ENCODE data around the gene VAV3. TPM values are rescaled to one million over a fixed set of nuclear protein-coding genes. Genes with fewer than 3 reads are reported as not detected.

The VAV3 gene
- total RNA-seq, 1 experiment from 2014 or later, result 10.0 TPM

DNA sequence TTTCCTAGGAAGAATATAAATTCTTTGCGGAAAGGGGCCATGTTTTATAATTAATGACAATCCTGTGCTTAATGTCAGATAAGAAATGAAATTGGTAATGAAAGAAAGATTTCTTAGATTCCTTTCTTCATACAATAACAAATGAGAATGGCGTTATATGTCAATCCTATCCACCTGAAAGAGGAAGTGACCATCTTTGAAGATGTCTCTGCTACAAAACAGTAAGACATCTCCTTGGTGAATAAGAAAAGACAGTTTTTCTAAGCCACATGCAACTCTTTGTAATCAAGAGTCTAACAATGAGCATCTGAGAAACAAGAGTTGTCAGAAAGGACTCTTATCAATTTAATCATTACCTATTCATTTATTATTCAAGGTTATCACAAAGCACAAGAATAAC, 286.0 kb downstream of the VAV3 start:
- peaks cover 9% of the 10 kb centered on the region for H3K36me3 Mint-ChIP-seq
- ATAC-seq (no peak), DNase-seq (ENCODE audit: low spot score) (no peak)
- peaks cover 17% of the 10 kb centered on the region for H3K4me1 Mint-ChIP-seq
- ChIA-PET POLR2A (no interaction called here), CTCF (no interaction called here)
- no peak for TF ChIP-seq IRF2 (CRISPR knock-in tag; IDR thresholded peaks at IDR 0.05; ENCODE audit: borderline replicate concordance, low read depth)
- TF ChIP-seq NR2C2 (CRISPR knock-in tag; IDR thresholded peaks at IDR 0.05), result no peak
- TF ChIP-seq ZNF512 (CRISPR knock-in tag; IDR thresholded peaks at IDR 0.05; ENCODE audit: borderline replicate concordance), result no peak
- no peak for TF ChIP-seq NR3C1 (CRISPR knock-in tag; conservative IDR thresholded peaks at IDR 0.05; ENCODE audit: low read depth)
- TF ChIP-seq AR (CRISPR knock-in tag; IDR thresholded peaks at IDR 0.05), result no peak
- TF ChIP-seq SMAD4 (CRISPR knock-in tag; IDR thresholded peaks at IDR 0.05), result no peak
- no peak for TF ChIP-seq TEAD4 (CRISPR knock-in tag; IDR thresholded peaks at IDR 0.05)
- TF ChIP-seq GRHL2 (CRISPR knock-in tag; IDR thresholded peaks at IDR 0.05; ENCODE audit: insufficient replicate concordance, severe bottlenecking), result no peak
- TF ChIP-seq ZSCAN18 (CRISPR knock-in tag; IDR thresholded peaks at IDR 0.05), result no peak
- TF ChIP-seq ZNF671 (CRISPR knock-in tag; IDR thresholded peaks at IDR 0.05), result no peak
- no peak for TF ChIP-seq HMGXB4 (CRISPR knock-in tag; IDR thresholded peaks at IDR 0.05)
- H3K9me3 Mint-ChIP-seq, result peaks cover 20% of the 10 kb centered on the region
- no peaks in the 10 kb centered on the region for H3K27me3 Mint-ChIP-seq (ENCODE audit: low read depth)
- no peak overlapping the region for H3K4me3 Mint-ChIP-seq
- no peak overlapping the region for H3K27ac Mint-ChIP-seq

DNA sequence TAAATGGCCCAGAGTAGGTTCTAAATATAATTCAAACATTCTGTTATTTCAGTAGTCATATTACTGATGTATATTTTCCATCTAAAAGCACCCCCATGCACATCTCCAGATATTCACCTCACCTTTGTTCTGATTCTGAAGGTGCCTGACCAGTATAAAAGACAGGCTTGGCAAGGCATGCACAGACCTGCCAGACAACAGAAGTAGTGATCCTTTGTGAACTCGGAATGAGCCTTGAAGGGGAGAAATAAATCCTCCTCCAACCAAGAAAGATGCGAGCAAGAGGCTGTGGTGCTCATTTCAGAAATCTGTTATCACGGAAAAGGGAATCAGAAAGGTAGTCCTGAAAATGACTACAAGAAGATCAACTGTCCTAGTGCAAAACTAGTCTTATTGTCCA, 287.3 kb downstream of the VAV3 start:
- H3K36me3 Mint-ChIP-seq, result peaks cover 9% of the 10 kb centered on the region
- peaks cover 14% of the 10 kb centered on the region for H3K4me1 Mint-ChIP-seq
- no peak for DNase-seq (ENCODE audit: low spot score)
- H3K27me3 Mint-ChIP-seq (ENCODE audit: low read depth), result no peaks in the 10 kb centered on the region
- H3K4me3 Mint-ChIP-seq, result no peak overlapping the region
- ATAC-seq, result no peak
- POLR2A ChIA-PET, result no interaction called here
- no peak for TF ChIP-seq TCF7 (CRISPR knock-in tag; IDR thresholded peaks at IDR 0.05; ENCODE audit: low read depth)
- no peak for TF ChIP-seq CREM (CRISPR knock-in tag; IDR thresholded peaks at IDR 0.05)
- no peak for TF ChIP-seq EMX1 (CRISPR knock-in tag; IDR thresholded peaks at IDR 0.05)
- TF ChIP-seq HMGXB4 (CRISPR knock-in tag; IDR thresholded peaks at IDR 0.05), result no peak
- TF ChIP-seq KAT7 (CRISPR knock-in tag; IDR thresholded peaks at IDR 0.05; ENCODE audit: borderline replicate concordance), result no peak
- TF ChIP-seq ZNF416 (CRISPR knock-in tag; IDR thresholded peaks at IDR 0.05), result no peak
- TF ChIP-seq GABPB1 (CRISPR knock-in tag; IDR thresholded peaks at IDR 0.05), result no peak
- TF ChIP-seq RORB (CRISPR knock-in tag; IDR thresholded peaks at IDR 0.05), result no peak
- TF ChIP-seq NR1H2 (CRISPR knock-in tag; IDR thresholded peaks at IDR 0.05), result no peak
- no peak overlapping the region for H3K27ac Mint-ChIP-seq
- peaks cover 20% of the 10 kb centered on the region for H3K9me3 Mint-ChIP-seq
- CTCF ChIA-PET, result interaction anchor here (0.7 kb wide), 1 partner anchor 481 kb away, joined by 3 read pairs; no protein-coding TSS in a partner anchor

Data from WTC11 (cell line).